NK-92 (cell line): ENCODE measurements around the gene SON.

Experiments used
- DNase-seq: peaks from one replicate; lab custom pipeline; 2025; ENCODE audit not compliant: unreplicated experiment; lab: John Stamatoyannopoulos, UW

Gene SON

GRCh38 chr21:33544451-33545195 is 1.8 kb downstream of the SON start:
- DNase-seq: no peak

- DNase-seq: no peak
Observed at GRCh38 chr21:33546086-33546485, 3.2 kb downstream of the SON start.

- DNase-seq: no peak
Observed at GRCh38 chr21:33549848-33550771, 7.3 kb downstream of the SON start.

GRCh38 chr21:33550772-33551660 is 8.2 kb downstream of the SON start:
- DNase-seq: no peak

GRCh38 chr21:33551664-33552063 is 8.8 kb downstream of the SON start:
- no peak for DNase-seq

- DNase-seq: no peak
Observed at GRCh38 chr21:33552093-33552998, 9.5 kb downstream of the SON start.

- DNase-seq: no peak
Observed at GRCh38 chr21:33552999-33553598, 10.3 kb downstream of the SON start.

GRCh38 chr21:33554236-33554981 is 11.6 kb downstream of the SON start:
- DNase-seq: no peak

- no peak for DNase-seq
Observed at GRCh38 chr21:33554982-33555344, 12.1 kb downstream of the SON start.

- DNase-seq: no peak
Observed at GRCh38 chr21:33557447-33557846, 14.6 kb downstream of the SON start.

GRCh38 chr21:33558777-33559421 is 16.1 kb downstream of the SON start:
- no peak for DNase-seq

GRCh38 chr21:33559813-33560212 is 17.0 kb downstream of the SON start:
- DNase-seq: no peak

- DNase-seq: no peak
Observed at GRCh38 chr21:33560965-33561364, 18.1 kb downstream of the SON start.

- DNase-seq: no peak
Observed at GRCh38 chr21:33561373-33561772, 18.5 kb downstream of the SON start.

GRCh38 chr21:33562389-33562788 is 19.6 kb downstream of the SON start:
- DNase-seq: no peak

GRCh38 chr21:33566514-33566913 is 23.7 kb downstream of the SON start:
- DNase-seq: no peak

GRCh38 chr21:33567914-33568313 is 25.1 kb downstream of the SON start:
- no peak for DNase-seq

GRCh38 chr21:33568448-33568847 is 25.6 kb downstream of the SON start:
- DNase-seq: no peak

GRCh38 chr21:33569991-33570390 is 27.2 kb downstream of the SON start:
- no peak for DNase-seq
